GM23338 (cell line): ENCODE results near the gene MAN1C1. TPM values are rescaled to one million over a fixed set of nuclear protein-coding genes. Genes with fewer than 3 reads are reported as not detected.

Experiments used
- ATAC-seq: fragments of 200-7000 bp; cut with Tn5 transposase; 3 replicates; pipeline ENCODE4 v1.9.1; 2020
- DNase-seq: peaks from one replicate; pipeline ENCODE4 v3.0.0-alpha.2; 2015; ENCODE audit warnings: low spot score
- H2AFZ ChIP-seq: fragments of 200-600 bp; sonication (generic); 2 replicates; pipeline ENCODE4 v1.8.0; 2016; ENCODE audit warnings: antibody characterized with exemption, mild to moderate bottlenecking, moderate library complexity
- H3F3A ChIP-seq: fragments of 200-600 bp; sonication (generic); replicated peaks from 2 replicates; pipeline ENCODE4 v1.8.0; 2017; ENCODE audit warnings: antibody characterized with exemption, mixed run types, low read depth
- H3K27ac ChIP-seq: fragments of 200-600 bp; sonication (generic); 2 replicates; pipeline ENCODE4 v1.6.1; 2016; ENCODE audit warnings: low read depth
- H3K27me3 ChIP-seq: fragments of 200-600 bp; sonication (generic); 2 replicates; pipeline ENCODE4 v1.8.0; 2016; ENCODE audit warnings: mild to moderate bottlenecking, mixed run types, moderate library complexity; ENCODE audit not compliant: insufficient read depth
- H3K36me3 ChIP-seq: fragments of 200-600 bp; sonication (generic); 2 replicates; pipeline ENCODE4 v1.8.0; 2016; ENCODE audit warnings: mild to moderate bottlenecking; ENCODE audit not compliant: insufficient read depth
- H3K4me1 ChIP-seq: fragments of 200-600 bp; sonication (generic); 2 replicates; pipeline ENCODE4 v1.8.0; 2016; ENCODE audit warnings: mild to moderate bottlenecking, moderate library complexity; ENCODE audit not compliant: insufficient read depth
- H3K4me2 ChIP-seq: fragments of 200-600 bp; sonication (generic); 2 replicates; pipeline ENCODE4 v1.7.1; 2017; ENCODE audit warnings: mixed run types
- H3K4me3 ChIP-seq: fragments of 200-600 bp; sonication (generic); 2 replicates; pipeline ENCODE4 v1.6.1; 2016; ENCODE audit warnings: mixed run types
- H3K79me2 ChIP-seq: fragments of 200-600 bp; sonication (generic); replicated peaks from 2 replicates; pipeline ENCODE4 v1.8.0; 2017; ENCODE audit warnings: mild to moderate bottlenecking; ENCODE audit not compliant: insufficient read depth
- H3K9me2 ChIP-seq: fragments of 200-600 bp; sonication (generic); 2 replicates; pipeline ENCODE4 v1.8.0; 2017; ENCODE audit not compliant: insufficient read depth
- H4K20me1 ChIP-seq: fragments of 200-600 bp; sonication (generic); replicated peaks from 2 replicates; pipeline ENCODE4 v1.8.0; 2017; ENCODE audit warnings: mild to moderate bottlenecking; ENCODE audit not compliant: insufficient read depth
- H3K27ac Mint-ChIP-seq: 2 replicates; pipeline ENCODE4 v1.8.0; 2020; ENCODE audit warnings: inconsistent platforms, mild to moderate bottlenecking, moderate library complexity, mixed read lengths
- H3K27me3 Mint-ChIP-seq: 3 replicates; pipeline ENCODE4 v1.8.0; 2022; ENCODE audit warnings: low read depth, mild to moderate bottlenecking, moderate library complexity, mixed read lengths, inconsistent platforms; ENCODE audit not compliant: insufficient read depth, poor library complexity
- H3K36me3 Mint-ChIP-seq: 3 replicates; pipeline ENCODE4 v1.8.0; 2021; ENCODE audit warnings: low read depth, mild to moderate bottlenecking, inconsistent platforms, moderate library complexity, mixed read lengths
- H3K4me1 Mint-ChIP-seq: 3 replicates; pipeline ENCODE4 v1.8.0; 2020; ENCODE audit warnings: mild to moderate bottlenecking, inconsistent platforms, mixed read lengths
- H3K4me3 Mint-ChIP-seq: 3 replicates; pipeline ENCODE4 v1.8.0; 2021; ENCODE audit warnings: moderate library complexity, mild to moderate bottlenecking, inconsistent platforms, mixed read lengths
- H3K9me3 Mint-ChIP-seq: 3 replicates; pipeline ENCODE4 v1.8.0; 2020; ENCODE audit warnings: moderate library complexity, mild to moderate bottlenecking, inconsistent platforms, mixed read lengths
- CREB1 ChIP-seq: fragments of 250-450 bp; sonication (Bioruptor Pico); IDR thresholded peaks from 2 replicates; pipeline ENCODE4 v1.5.0; 2020; ENCODE audit warnings: low read depth, mild to moderate bottlenecking, moderate library complexity
- EZH2 ChIP-seq: fragments of 200-600 bp; sonication (generic); IDR thresholded peaks from one replicate; pipeline ENCODE4 v1.8.0; 2017; ENCODE audit warnings: antibody characterized with exemption, mild to moderate bottlenecking, low read depth; ENCODE audit not compliant: unreplicated experiment
- EZH2phosphoT487 ChIP-seq: fragments of 200-600 bp; sonication (generic); IDR thresholded peaks from one replicate; pipeline ENCODE4 v1.8.1; 2018; ENCODE audit warnings: antibody characterized with exemption; ENCODE audit not compliant: unreplicated experiment
- JUNB ChIP-seq: IDR thresholded peaks from one replicate; pipeline ENCODE4 v1.6.1; 2016; ENCODE audit warnings: antibody characterized with exemption; ENCODE audit not compliant: unreplicated experiment
- NANOG ChIP-seq: IDR thresholded peaks from 2 replicates; pipeline ENCODE4 v1.6.1; 2016; ENCODE audit warnings: antibody characterized with exemption, borderline replicate concordance
- POLR2AphosphoS5 ChIP-seq: IDR thresholded peaks from 2 replicates; pipeline ENCODE4 v1.6.1; 2016; ENCODE audit warnings: antibody characterized with exemption, low read depth
- STAT1 ChIP-seq: IDR thresholded peaks from one replicate; pipeline ENCODE4 v1.6.1; 2016; ENCODE audit warnings: antibody characterized with exemption; ENCODE audit not compliant: unreplicated experiment
- ZNF114 ChIP-seq: fragments of 250-450 bp; sonication (Bioruptor Pico); IDR thresholded peaks from 2 replicates; pipeline ENCODE4 v1.5.0; 2020; ENCODE audit warnings: mild to moderate bottlenecking, moderate library complexity
- ZNF331 ChIP-seq: fragments of 250-450 bp; sonication (Bioruptor Pico); IDR thresholded peaks from 2 replicates; pipeline ENCODE4 v1.5.0; 2020; ENCODE audit warnings: low read depth, mild to moderate bottlenecking, moderate library complexity
- long read RNA-seq: library from polyadenylated mRNA; unstranded; transcript quantifications from one replicate; pipeline ENCODE4 v2.0.0, GENCODE V29; 2020; ENCODE audit not compliant: unreplicated experiment
- polyA plus RNA-seq: library from polyadenylated mRNA; unstranded; fragments of >200 nt; fragmentation: Nextera tagmentation; extraction: Ambion mirVana; gene quantifications from 2 replicates; pipeline ENCODE4 v1.2.1, GENCODE V29; 2016
- total RNA-seq: library from RNA; depleted of rRNA; stranded (reverse); fragments of >200 nt; shearing (Covaris generic); gene quantifications from 2 replicates; pipeline ENCODE4 v1.2.3, GENCODE V29; 2014; rRNA removed
- TF ChIP-seq, protein P1 (sequence below), 2 experiments: fragments of 200-600 bp in 1 of 2; sonication (generic) in 1 of 2; conservative IDR thresholded peaks; 2 replicates each; pipeline versions ENCODE4 v1.5.1 to v1.6.1; 2016 to 2017; ENCODE audit warnings: antibody characterized with exemption in 2 of 2, low read depth in 2 of 2, mild to moderate bottlenecking in 2 of 2, moderate library complexity in 1 of 2
- TF ChIP-seq, protein P2 (sequence below): IDR thresholded peaks from 2 replicates; pipeline ENCODE4 v1.6.1; 2016; ENCODE audit warnings: antibody characterized with exemption
- TF ChIP-seq, protein P3 (sequence below): fragments of 250-450 bp; sonication (Bioruptor Pico); IDR thresholded peaks from 2 replicates; pipeline ENCODE4 v1.5.0; 2020; ENCODE audit warnings: mild to moderate bottlenecking, moderate library complexity
- TF ChIP-seq, protein P4 (sequence below): IDR thresholded peaks from one replicate; pipeline ENCODE4 v1.6.1; 2018; ENCODE audit warnings: antibody characterized with exemption; ENCODE audit not compliant: unreplicated experiment

MAN1C1 gene
- total RNA-seq (11.6 and 13.6 TPM in 2 replicates), polyA plus RNA-seq (5.4 and 5.9 TPM in 2 replicates)
- long read RNA-seq, result 0 reads

DNA sequence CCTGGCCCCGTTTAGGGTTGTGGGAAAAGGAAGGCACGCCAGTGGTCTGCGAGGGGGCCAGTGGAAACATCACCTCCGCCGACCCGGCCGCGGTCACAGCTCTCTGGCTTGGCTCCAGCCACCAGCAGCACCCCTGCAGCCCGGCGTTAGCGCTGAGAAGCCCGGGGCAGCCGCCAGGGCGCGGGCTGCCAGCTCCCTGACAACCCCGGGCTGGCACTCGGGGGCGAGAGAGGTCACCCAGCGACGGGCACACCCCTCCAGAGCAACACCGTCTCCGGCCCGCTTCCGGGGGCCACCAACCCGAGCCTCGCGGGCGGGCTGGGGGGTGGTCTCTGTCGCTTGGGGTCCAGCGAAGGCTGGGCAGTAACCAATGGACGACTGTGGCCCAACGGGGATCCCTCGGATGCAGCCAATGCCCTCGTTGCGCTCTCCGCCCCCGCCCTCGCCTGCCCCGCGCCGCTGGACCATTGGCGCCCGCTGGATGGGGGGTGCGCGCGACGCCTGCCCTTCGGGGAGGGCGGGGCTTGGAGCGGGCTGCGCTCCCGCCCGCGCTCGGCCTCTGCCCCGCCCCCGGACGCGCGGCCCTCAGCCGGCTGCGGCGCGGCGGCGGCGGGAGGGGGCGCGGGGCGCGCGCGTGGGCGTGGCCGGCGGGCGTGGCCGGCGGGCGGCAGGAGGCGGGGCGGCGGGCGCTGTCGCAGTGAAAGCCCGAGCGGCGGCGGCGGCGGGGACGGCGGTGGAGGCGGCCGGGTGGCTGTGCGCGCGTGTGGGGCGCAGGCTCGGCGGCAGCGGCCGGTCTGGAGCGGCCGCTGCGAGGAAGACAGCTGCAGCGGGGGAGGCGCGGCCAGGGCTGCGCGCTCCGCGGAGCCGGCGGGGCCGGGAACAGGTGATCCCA, at the start of gene MAN1C1:
Gene MAN1C1 (plus strand): TSS at position 697 of the 892 bp plus-strand sequence. CDS start 1,007 bp downstream, outside the sequence.
- peaks cover 21% of the 10 kb centered on the region for H3K27me3 Mint-ChIP-seq
- Histone ChIP-seq H3F3A (peaks cover 4% of the 10 kb centered on the region), H3K36me3 (no peaks in the 10 kb centered on the region), H3K27me3 (peaks cover 16% of the 10 kb centered on the region), H3K27ac (no peak within 1 kb of the TSS), H3K4me2 (peak within 1 kb of the TSS; percentile 97), H3K79me2 (peaks cover 6% of the 10 kb centered on the region; the same call in 1 of the 2 replicates), H3K4me1 (peaks cover 23% of the 10 kb centered on the region), H3K4me3 (peak within 1 kb of the TSS; percentile 81), H4K20me1 (peaks cover 6% of the 10 kb centered on the region), H2AFZ (peak within 1 kb of the TSS; percentile 98), H3K9me2 (no peaks in the 10 kb centered on the region)
- TF ChIP-seq, protein P1, sequence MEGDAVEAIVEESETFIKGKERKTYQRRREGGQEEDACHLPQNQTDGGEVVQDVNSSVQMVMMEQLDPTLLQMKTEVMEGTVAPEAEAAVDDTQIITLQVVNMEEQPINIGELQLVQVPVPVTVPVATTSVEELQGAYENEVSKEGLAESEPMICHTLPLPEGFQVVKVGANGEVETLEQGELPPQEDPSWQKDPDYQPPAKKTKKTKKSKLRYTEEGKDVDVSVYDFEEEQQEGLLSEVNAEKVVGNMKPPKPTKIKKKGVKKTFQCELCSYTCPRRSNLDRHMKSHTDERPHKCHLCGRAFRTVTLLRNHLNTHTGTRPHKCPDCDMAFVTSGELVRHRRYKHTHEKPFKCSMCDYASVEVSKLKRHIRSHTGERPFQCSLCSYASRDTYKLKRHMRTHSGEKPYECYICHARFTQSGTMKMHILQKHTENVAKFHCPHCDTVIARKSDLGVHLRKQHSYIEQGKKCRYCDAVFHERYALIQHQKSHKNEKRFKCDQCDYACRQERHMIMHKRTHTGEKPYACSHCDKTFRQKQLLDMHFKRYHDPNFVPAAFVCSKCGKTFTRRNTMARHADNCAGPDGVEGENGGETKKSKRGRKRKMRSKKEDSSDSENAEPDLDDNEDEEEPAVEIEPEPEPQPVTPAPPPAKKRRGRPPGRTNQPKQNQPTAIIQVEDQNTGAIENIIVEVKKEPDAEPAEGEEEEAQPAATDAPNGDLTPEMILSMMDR (conservative IDR thresholded peaks at IDR 0.05; ENCODE audit: low read depth in 2 of 2), result peak; percentile 13 to 36; a peak in 2 of 4 replicates
- TF ChIP-seq EZH2phosphoT487 (no peak), ZNF331 (no peak), STAT1 (no peak), ZNF114 (CRISPR knock-in tag) (no peak), CREB1 (CRISPR knock-in tag) (no peak), JUNB (no peak), NANOG (no peak), POLR2AphosphoS5 (peak; percentile 72), EZH2 (no peak)
- TF ChIP-seq, protein P2, sequence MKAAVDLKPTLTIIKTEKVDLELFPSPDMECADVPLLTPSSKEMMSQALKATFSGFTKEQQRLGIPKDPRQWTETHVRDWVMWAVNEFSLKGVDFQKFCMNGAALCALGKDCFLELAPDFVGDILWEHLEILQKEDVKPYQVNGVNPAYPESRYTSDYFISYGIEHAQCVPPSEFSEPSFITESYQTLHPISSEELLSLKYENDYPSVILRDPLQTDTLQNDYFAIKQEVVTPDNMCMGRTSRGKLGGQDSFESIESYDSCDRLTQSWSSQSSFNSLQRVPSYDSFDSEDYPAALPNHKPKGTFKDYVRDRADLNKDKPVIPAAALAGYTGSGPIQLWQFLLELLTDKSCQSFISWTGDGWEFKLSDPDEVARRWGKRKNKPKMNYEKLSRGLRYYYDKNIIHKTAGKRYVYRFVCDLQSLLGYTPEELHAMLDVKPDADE, result peak; percentile 64
- TF ChIP-seq, protein P3, sequence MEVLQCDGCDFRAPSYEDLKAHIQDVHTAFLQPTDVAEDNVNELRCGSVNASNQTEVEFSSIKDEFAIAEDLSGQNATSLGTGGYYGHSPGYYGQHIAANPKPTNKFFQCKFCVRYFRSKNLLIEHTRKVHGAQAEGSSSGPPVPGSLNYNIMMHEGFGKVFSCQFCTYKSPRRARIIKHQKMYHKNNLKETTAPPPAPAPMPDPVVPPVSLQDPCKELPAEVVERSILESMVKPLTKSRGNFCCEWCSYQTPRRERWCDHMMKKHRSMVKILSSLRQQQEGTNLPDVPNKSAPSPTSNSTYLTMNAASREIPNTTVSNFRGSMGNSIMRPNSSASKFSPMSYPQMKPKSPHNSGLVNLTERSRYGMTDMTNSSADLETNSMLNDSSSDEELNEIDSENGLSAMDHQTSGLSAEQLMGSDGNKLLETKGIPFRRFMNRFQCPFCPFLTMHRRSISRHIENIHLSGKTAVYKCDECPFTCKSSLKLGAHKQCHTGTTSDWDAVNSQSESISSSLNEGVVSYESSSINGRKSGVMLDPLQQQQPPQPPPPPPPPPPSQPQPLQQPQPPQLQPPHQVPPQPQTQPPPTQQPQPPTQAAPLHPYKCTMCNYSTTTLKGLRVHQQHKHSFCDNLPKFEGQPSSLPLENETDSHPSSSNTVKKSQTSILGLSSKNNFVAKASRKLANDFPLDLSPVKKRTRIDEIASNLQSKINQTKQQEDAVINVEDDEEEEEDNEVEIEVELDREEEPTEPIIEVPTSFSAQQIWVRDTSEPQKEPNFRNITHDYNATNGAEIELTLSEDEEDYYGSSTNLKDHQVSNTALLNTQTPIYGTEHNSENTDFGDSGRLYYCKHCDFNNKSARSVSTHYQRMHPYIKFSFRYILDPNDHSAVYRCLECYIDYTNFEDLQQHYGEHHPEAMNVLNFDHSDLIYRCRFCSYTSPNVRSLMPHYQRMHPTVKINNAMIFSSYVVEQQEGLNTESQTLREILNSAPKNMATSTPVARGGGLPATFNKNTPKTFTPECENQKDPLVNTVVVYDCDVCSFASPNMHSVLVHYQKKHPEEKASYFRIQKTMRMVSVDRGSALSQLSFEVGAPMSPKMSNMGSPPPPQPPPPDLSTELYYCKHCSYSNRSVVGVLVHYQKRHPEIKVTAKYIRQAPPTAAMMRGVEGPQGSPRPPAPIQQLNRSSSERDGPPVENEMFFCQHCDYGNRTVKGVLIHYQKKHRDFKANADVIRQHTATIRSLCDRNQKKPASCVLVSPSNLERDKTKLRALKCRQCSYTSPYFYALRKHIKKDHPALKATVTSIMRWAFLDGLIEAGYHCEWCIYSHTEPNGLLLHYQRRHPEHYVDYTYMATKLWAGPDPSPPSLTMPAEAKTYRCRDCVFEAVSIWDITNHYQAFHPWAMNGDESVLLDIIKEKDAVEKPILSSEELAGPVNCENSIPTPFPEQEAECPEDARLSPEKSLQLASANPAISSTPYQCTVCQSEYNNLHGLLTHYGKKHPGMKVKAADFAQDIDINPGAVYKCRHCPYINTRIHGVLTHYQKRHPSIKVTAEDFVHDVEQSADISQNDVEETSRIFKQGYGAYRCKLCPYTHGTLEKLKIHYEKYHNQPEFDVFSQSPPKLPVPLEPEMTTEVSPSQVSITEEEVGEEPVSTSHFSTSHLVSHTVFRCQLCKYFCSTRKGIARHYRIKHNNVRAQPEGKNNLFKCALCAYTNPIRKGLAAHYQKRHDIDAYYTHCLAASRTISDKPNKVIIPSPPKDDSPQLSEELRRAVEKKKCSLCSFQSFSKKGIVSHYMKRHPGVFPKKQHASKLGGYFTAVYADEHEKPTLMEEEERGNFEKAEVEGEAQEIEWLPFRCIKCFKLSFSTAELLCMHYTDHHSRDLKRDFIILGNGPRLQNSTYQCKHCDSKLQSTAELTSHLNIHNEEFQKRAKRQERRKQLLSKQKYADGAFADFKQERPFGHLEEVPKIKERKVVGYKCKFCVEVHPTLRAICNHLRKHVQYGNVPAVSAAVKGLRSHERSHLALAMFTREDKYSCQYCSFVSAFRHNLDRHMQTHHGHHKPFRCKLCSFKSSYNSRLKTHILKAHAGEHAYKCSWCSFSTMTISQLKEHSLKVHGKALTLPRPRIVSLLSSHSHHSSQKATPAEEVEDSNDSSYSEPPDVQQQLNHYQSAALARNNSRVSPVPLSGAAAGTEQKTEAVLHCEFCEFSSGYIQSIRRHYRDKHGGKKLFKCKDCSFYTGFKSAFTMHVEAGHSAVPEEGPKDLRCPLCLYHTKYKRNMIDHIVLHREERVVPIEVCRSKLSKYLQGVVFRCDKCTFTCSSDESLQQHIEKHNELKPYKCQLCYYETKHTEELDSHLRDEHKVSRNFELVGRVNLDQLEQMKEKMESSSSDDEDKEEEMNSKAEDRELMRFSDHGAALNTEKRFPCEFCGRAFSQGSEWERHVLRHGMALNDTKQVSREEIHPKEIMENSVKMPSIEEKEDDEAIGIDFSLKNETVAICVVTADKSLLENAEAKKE (CRISPR knock-in tag), result no peak
- TF ChIP-seq, protein P4, sequence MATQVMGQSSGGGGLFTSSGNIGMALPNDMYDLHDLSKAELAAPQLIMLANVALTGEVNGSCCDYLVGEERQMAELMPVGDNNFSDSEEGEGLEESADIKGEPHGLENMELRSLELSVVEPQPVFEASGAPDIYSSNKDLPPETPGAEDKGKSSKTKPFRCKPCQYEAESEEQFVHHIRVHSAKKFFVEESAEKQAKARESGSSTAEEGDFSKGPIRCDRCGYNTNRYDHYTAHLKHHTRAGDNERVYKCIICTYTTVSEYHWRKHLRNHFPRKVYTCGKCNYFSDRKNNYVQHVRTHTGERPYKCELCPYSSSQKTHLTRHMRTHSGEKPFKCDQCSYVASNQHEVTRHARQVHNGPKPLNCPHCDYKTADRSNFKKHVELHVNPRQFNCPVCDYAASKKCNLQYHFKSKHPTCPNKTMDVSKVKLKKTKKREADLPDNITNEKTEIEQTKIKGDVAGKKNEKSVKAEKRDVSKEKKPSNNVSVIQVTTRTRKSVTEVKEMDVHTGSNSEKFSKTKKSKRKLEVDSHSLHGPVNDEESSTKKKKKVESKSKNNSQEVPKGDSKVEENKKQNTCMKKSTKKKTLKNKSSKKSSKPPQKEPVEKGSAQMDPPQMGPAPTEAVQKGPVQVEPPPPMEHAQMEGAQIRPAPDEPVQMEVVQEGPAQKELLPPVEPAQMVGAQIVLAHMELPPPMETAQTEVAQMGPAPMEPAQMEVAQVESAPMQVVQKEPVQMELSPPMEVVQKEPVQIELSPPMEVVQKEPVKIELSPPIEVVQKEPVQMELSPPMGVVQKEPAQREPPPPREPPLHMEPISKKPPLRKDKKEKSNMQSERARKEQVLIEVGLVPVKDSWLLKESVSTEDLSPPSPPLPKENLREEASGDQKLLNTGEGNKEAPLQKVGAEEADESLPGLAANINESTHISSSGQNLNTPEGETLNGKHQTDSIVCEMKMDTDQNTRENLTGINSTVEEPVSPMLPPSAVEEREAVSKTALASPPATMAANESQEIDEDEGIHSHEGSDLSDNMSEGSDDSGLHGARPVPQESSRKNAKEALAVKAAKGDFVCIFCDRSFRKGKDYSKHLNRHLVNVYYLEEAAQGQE, result no peak
- DNase-seq, result peak; percentile 98
- H3K27ac Mint-ChIP-seq, result no peak within 1 kb of the TSS
- no peaks in the 10 kb centered on the region for H3K9me3 Mint-ChIP-seq
- H3K4me1 Mint-ChIP-seq, result peaks cover 28% of the 10 kb centered on the region
- peak; percentile 83 for ATAC-seq
- H3K36me3 Mint-ChIP-seq, result no peaks in the 10 kb centered on the region; the same call in 2 of the 3 replicates
- H3K4me3 Mint-ChIP-seq, result peak within 1 kb of the TSS; percentile 78
